Ovary (tissue), 9 donors: ENCODE measurements around the gene PCED1B. TPM values are rescaled to one million over a fixed set of nuclear protein-coding genes. Genes with fewer than 3 reads are reported as not detected.

ENCODE experiments used
- DNase-seq, 5 donors: peaks; one replicate each; pipeline ENCODE4 v3.0.0-alpha.2; 2019 to 2020
- H3K27ac ChIP-seq, 2 donors: fragments of 200-600 bp; one replicate each; pipeline versions ENCODE4 v1.5.1 to v1.8.0; 2019 to 2022
- H3K27me3 ChIP-seq: fragments of 200-600 bp; one replicate; pipeline ENCODE4 v1.8.0; 2022
- H3K36me3 ChIP-seq: fragments of 200-600 bp; sonication (generic); one replicate; pipeline ENCODE4 v1.5.1; 2019
- H3K4me1 ChIP-seq: one replicate; pipeline ENCODE4 v1.8.1; 2013; ENCODE audit warnings: mild to moderate bottlenecking, moderate library complexity; ENCODE audit not compliant: insufficient read depth
- H3K4me3 ChIP-seq: fragments of 200-600 bp; sonication (generic); one replicate; pipeline ENCODE4 v1.5.1; 2017
- H3K9me3 ChIP-seq, 2 donors: fragments of 200-600 bp in 1 of 2; sonication (generic) in 1 of 2; one replicate each; pipeline versions ENCODE4 v1.5.1 to v1.8.1; 2013 to 2019; ENCODE audit warnings: mild to moderate bottlenecking in 1 of 2, moderate library complexity in 1 of 2
- EP300 ChIP-seq: sonication (generic); formaldehyde crosslinking; IDR thresholded peaks from one replicate; pipeline ENCODE4 v1.6.1; 2017; ENCODE audit warnings: antibody characterized with exemption
- POLR2A ChIP-seq: fragments of 450-650 bp; IDR thresholded peaks from one replicate; pipeline ENCODE4 v1.6.1; 2017; ENCODE audit warnings: antibody characterized with exemption, mild to moderate bottlenecking, moderate library complexity
- WGBS, 3 donors: extraction: QIAGEN DNeasy Blood & Tissue Kit in 1 of 3; methylation state at CpG; one replicate each; pipeline versions ENCODE4 v1.1.5 to v1.1.7; 2013 to 2017; 5-methylcytosine and 5-hydroxymethylcytosine counted together
- intact Hi-C, 4 donors: fragments of 100-400 bp; cut with DNase I; formaldehyde crosslinking; loops; one replicate each; pipeline versions ENCODE4 v1.11.0 to v1.15.1; 2022 to 2023
- polyA plus RNA-seq, 2 donors: library from polyadenylated mRNA; stranded (reverse); fragments of 200-250 nt in 1 of 2; fragments of 350-450 nt in 1 of 2; fragmentation: Illumina TruSeq in 1 of 2; extraction: RNeasy Lipid Tissue Mini Kit (QIAGEN cat#74804) in 1 of 2; gene quantifications; one replicate each; pipeline ENCODE4 v1.2.3, GENCODE V29; 2013 to 2014
- total RNA-seq, 7 donors: library from RNA; depleted of rRNA in 2 of 7; stranded (reverse); fragments of >200 nt in 2 of 7; fragmentation: NEBNext Ultra II Directional in 3 of 7; extraction: Animal tissue kit (Norgen Biotek cat#: 25700) in 3 of 7; gene quantifications; one replicate each; pipeline versions ENCODE4 v1.1.0 to v1.2.4, GENCODE V29; 2016 to 2023
- TF ChIP-seq, protein P1 (sequence below), 3 donors: fragments of 450-650 bp in 2 of 3; fragments of 200-600 bp in 1 of 3; IDR thresholded peaks; one replicate each; pipeline versions ENCODE4 v1.5.1 to v1.8.0; 2016 to 2022; ENCODE audit warnings: antibody characterized with exemption in 3 of 3, mild to moderate bottlenecking in 1 of 3
- donor health status: DM: no; HTN: no; CAD: no; lungs with moderate emphysema.
- donor health status: DM: no; HTN: no; CAD: no.
- donor health status: Bipolar disorder and iron deficiency.
- donor health status: DM: yes; HTN: yes; CAD: no.
- donor health status: DM: no; HTN: no; CAD: no.
- donor health status: DM: yes; HTN: yes; CAD: no.

PCED1B gene
- total and polyA plus RNA-seq, 9 donors, result 9.9 to 27.2 (median 13.0) TPM

DNA sequence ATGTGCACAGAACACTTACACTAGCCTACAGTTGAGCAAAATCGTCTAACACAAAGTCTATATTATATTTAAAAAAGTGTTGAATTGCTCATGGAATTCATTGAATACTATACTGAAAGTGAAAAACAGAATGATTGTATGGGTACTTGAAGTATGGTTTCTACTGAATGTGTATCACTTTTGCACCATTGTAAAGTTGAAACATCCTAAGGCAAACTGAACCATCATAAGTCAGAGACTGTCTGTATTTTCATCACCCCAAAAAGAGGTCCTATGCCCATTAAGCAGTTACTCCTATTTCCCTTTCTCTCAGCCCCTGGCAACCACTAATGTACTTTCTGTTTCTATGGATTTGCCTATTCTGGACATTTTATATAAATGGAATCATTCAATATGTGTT lies 4.8 kb downstream of the PCED1B start:
- Histone ChIP-seq H3K27me3 (no peaks in the 10 kb centered on the region), H3K27ac (no peak overlapping the region), H3K4me1 (peaks cover 4% of the 10 kb centered on the region), H3K4me3 (no peak overlapping the region), H3K36me3 (no peaks in the 10 kb centered on the region), H3K9me3 (no peaks in the 10 kb centered on the region)
- intact Hi-C loops, result loop anchor here in 3 of 4 donors (10.0 kb wide), 2 partner anchors 141 to 731 kb away; partner anchors contain the start of gene HDAC7 (in 1 of the 3)
- no peak for DNase-seq
- no peak for TF ChIP-seq EP300
- TF ChIP-seq POLR2A, result no peak
- TF ChIP-seq, protein P1, sequence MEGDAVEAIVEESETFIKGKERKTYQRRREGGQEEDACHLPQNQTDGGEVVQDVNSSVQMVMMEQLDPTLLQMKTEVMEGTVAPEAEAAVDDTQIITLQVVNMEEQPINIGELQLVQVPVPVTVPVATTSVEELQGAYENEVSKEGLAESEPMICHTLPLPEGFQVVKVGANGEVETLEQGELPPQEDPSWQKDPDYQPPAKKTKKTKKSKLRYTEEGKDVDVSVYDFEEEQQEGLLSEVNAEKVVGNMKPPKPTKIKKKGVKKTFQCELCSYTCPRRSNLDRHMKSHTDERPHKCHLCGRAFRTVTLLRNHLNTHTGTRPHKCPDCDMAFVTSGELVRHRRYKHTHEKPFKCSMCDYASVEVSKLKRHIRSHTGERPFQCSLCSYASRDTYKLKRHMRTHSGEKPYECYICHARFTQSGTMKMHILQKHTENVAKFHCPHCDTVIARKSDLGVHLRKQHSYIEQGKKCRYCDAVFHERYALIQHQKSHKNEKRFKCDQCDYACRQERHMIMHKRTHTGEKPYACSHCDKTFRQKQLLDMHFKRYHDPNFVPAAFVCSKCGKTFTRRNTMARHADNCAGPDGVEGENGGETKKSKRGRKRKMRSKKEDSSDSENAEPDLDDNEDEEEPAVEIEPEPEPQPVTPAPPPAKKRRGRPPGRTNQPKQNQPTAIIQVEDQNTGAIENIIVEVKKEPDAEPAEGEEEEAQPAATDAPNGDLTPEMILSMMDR (IDR thresholded peaks at IDR 0.05), result no peak
- 81 to 94% (median 88%) methylated on average over 1 of the region's 1 CpG for WGBS, 3 donors

DNA sequence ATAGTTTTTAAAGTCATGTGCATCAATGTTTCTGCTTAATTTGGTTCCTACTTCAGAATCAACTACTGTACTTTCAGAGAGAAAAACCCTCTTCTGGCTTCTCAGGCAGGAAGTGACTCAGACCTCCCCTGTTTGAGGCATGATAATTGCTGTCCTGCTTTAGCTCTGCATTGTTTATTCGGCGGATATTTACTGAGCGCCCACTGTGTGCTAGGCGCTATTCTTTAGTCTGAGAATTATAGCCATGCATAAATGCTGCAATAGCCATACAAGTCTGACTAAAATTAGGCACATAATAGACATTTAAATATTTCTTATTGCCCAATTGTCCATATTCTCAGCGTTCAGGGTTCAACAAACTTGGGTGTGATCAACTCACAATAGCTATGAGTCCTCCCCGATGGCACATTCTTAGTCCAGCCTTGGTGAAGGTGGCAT lies 6.4 kb downstream of the PCED1B start:
- no peak overlapping the region for H3K27ac ChIP-seq
- no peak overlapping the region for H3K4me3 ChIP-seq
- 62 to 72% (median 68%) methylated on average over 6 of the region's 6 CpGs for WGBS, 3 donors
- TF ChIP-seq POLR2A (no peak), EP300 (no peak)
- TF ChIP-seq, protein P1 (IDR thresholded peaks at IDR 0.05), result no peak
- no peaks in the 10 kb centered on the region for H3K9me3 ChIP-seq
- intact Hi-C loops, result loop anchor here in 3 of 4 donors (10.0 kb wide), 2 partner anchors 139 to 729 kb away; partner anchors contain the start of gene HDAC7 (in 1 of the 3)
- no peaks in the 10 kb centered on the region for H3K27me3 ChIP-seq
- no peak for DNase-seq
- H3K4me1 ChIP-seq, result peaks cover 4% of the 10 kb centered on the region
- no peaks in the 10 kb centered on the region for H3K36me3 ChIP-seq

DNA sequence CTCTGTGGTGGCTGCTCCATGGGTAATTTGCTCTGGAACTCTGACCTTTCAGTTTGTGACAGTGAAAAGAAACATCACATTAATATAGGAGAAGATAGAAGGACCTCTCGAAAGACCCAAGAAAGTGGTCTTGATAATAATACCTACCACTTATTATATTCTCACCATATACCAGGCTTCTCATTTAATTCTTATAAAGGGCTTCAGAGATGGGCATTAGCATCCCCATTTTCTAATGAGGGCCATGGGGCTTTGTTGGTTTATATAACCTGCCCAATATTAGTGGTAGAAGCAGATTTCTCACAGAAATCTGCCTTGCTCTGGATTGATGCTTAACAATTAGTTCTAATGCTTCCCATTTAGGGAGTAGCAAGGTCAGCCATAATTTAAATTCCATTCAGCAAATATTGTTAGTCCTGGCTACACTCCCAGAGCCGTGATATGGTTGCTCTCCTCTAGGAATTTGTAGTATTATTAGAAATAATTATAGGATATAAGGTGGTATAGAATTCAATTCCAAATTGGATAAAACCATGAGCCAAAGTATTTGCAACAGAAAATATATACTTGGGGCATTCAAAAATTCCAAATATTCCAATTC lies 7.8 kb downstream of the PCED1B start:
- TF ChIP-seq, protein P1 (IDR thresholded peaks at IDR 0.05), result no peak
- TF ChIP-seq POLR2A, result no peak
- TF ChIP-seq EP300, result no peak
- WGBS, 3 donors, result 35 to 48% (median 44%) methylated on average over 2 of the region's 2 CpGs
- H3K4me3 ChIP-seq, result no peak overlapping the region
- intact Hi-C loops, result loop anchor here in 3 of 4 donors (10.0 kb wide), 2 partner anchors 138 to 728 kb away; partner anchors contain the start of gene HDAC7 (in 1 of the 3)
- H3K4me1 ChIP-seq, result peaks cover 4% of the 10 kb centered on the region
- no peaks in the 10 kb centered on the region for H3K36me3 ChIP-seq
- no peak for DNase-seq
- no peak overlapping the region for H3K27ac ChIP-seq
- no peaks in the 10 kb centered on the region for H3K9me3 ChIP-seq
- no peaks in the 10 kb centered on the region for H3K27me3 ChIP-seq

DNA sequence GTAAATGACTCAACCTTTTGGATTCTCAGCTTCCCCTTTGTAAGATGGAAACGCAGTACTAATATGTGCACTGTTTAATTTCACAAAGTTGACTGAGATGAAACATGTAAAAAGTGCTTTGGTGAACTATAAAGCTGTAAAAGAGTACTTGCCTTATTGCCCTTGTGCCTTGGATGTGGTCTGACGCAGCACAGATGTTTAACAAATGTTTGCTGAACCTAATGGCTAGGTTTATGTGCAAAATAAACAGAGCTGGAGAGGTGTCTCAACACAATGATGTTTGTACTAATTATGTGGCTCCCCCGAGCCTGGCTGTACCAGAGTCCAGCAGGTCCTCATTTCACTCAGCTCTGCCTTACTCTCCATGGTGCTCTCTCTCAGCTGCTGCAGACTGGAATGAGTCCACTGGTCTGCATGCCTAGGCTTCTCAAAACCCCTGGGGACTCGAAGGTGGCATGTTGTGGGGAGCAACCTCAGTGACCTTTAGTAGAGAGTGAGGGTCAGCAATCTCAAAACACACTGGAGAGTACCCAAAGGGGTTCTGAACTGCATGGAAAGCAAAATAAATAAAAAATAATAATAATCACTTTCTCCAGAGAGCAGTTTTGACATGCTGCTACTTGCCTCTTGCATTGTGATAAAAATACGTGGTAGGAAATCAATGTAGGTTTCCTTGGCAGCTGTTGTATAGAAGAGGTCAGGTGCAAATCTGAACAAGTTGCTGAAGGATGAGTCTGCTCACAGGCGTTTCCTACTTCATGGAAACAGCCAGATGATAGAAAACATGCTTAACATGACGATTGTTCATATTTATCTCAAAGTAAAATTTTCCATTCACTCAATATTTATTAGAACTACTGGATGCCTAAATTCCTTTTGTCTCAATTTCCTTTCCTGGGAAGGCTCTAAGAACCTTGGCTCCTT lies 8.9 kb downstream of the PCED1B start:
- no peak for DNase-seq
- TF ChIP-seq, protein P1 (IDR thresholded peaks at IDR 0.05), result no peak
- TF ChIP-seq EP300, result no peak
- intact Hi-C loops, result loop anchor here in 3 of 4 donors (10.0 kb wide), 2 partner anchors 137 to 727 kb away; partner anchors contain the start of gene HDAC7 (in 1 of the 3)
- no peak overlapping the region for H3K27ac ChIP-seq
- no peak overlapping the region for H3K4me3 ChIP-seq
- H3K36me3 ChIP-seq, result no peaks in the 10 kb centered on the region
- H3K4me1 ChIP-seq, result peaks cover 4% of the 10 kb centered on the region
- H3K9me3 ChIP-seq, result no peaks in the 10 kb centered on the region
- WGBS, 3 donors, result 18 to 21% (median 21%) methylated on average over 7 of the region's 7 CpGs
- H3K27me3 ChIP-seq, result no peaks in the 10 kb centered on the region
